ENCODE data around the gene ARL6. TPM values are rescaled to one million over a fixed set of nuclear protein-coding genes. Genes with fewer than 3 reads are reported as not detected.

ARL6 gene
- 5.3 to 7.9 TPM (median 6.5 TPM) in 5 replicates for total RNA-seq (2022; extraction: Qiagen RNA extraction; ENCODE audit: low read depth)

GRCh38 chr3:97764407-97765238, at the start of gene ARL6:
TSS of gene ARL6 (plus strand) at chr3:97764758. CDS start at chr3:97768108, 3,350 bp downstream.

GRCh38 chr3:97821774-97822358, 57.3 kb downstream of the ARL6 start, which contains the start of gene CRYBG3:
TSS of gene CRYBG3 (plus strand) at chr3:97822011. CDS start at chr3:97822207, 196 bp downstream.

Other genes with a start within 250 kb of the ARL6 start
- 6.8 to 8.8 TPM (median 7.9 TPM) in 5 replicates for gene CRYBG3, start 57.3 kb downstream of the ARL6 start, total RNA-seq (2022; extraction: Qiagen RNA extraction; ENCODE audit: low read depth)
- 26.6 to 34.9 TPM (median 32.3 TPM) in 5 replicates for gene RIOX2, start 207.7 kb downstream of the ARL6 start, total RNA-seq (2022; extraction: Qiagen RNA extraction; ENCODE audit: low read depth)